MM.1S (cell line): Measurements from ENCODE around the gene PATL2.
"Not testable (repeated sequence)": the region's sequence is repeated elsewhere in the genome, so short reads cannot be mapped to it uniquely, and the experiment has no call there.

Source experiments
- DNase-seq: peaks from one replicate; pipeline ENCODE4 v3.0.0-alpha.2; 2015
- H2AFZ ChIP-seq: fragments of 300-600 bp; sonication (generic); 2 replicates; pipeline ENCODE4 v1.6.0; 2016; ENCODE audit warnings: antibody characterized with exemption, low read length
- H3F3A ChIP-seq: fragments of 300-600 bp; sonication (generic); 2 replicates; pipeline ENCODE4 v1.6.1; 2016; ENCODE audit warnings: mild to moderate bottlenecking, antibody characterized with exemption, low read length, moderate library complexity, mixed read lengths; ENCODE audit not compliant: insufficient read depth
- H3K27ac ChIP-seq: fragments of 300-600 bp; sonication (generic); 2 replicates; pipeline ENCODE4 v1.5.1; 2016; ENCODE audit warnings: mild to moderate bottlenecking, low read length
- H3K27me3 ChIP-seq: fragments of 300-600 bp; sonication (generic); replicated peaks from 2 replicates; pipeline ENCODE4 v1.6.0; 2016; ENCODE audit warnings: low read length; ENCODE audit not compliant: insufficient read depth
- H3K36me3 ChIP-seq: fragments of 300-600 bp; sonication (generic); replicated peaks from 2 replicates; pipeline ENCODE4 v1.6.1; 2016; ENCODE audit warnings: mild to moderate bottlenecking, low read length, mixed read lengths; ENCODE audit not compliant: insufficient read depth
- H3K4me1 ChIP-seq: fragments of 300-600 bp; sonication (generic); 2 replicates; pipeline ENCODE4 v1.6.1; 2016; ENCODE audit warnings: low read length, mixed read lengths
- H3K4me2 ChIP-seq: fragments of 300-600 bp; sonication (generic); 2 replicates; pipeline ENCODE4 v1.6.0; 2016; ENCODE audit warnings: low read depth, low read length
- H3K4me3 ChIP-seq: fragments of 300-600 bp; sonication (generic); 2 replicates; pipeline ENCODE4 v1.5.1; 2016; ENCODE audit warnings: low read length, mixed read lengths
- H3K79me2 ChIP-seq: fragments of 300-600 bp; sonication (generic); 2 replicates; pipeline ENCODE4 v1.6.1; 2016; ENCODE audit warnings: mixed run types, low read length, mixed read lengths
- H3K9ac ChIP-seq: fragments of 300-600 bp; sonication (generic); 2 replicates; pipeline ENCODE4 v1.6.1; 2016; ENCODE audit warnings: low read length, mixed read lengths
- H3K9me2 ChIP-seq: fragments of 300-600 bp; sonication (generic); replicated peaks from 2 replicates; pipeline ENCODE4 v1.6.1; 2016; ENCODE audit warnings: mild to moderate bottlenecking, low read length, mixed read lengths; ENCODE audit not compliant: insufficient read depth
- H3K9me3 ChIP-seq: fragments of 300-600 bp; sonication (generic); replicated peaks from 2 replicates; pipeline ENCODE4 v1.6.1; 2016; ENCODE audit warnings: mild to moderate bottlenecking, low read length, mixed read lengths; ENCODE audit not compliant: insufficient read depth
- H4K20me1 ChIP-seq: fragments of 300-600 bp; sonication (generic); 2 replicates; pipeline ENCODE4 v1.6.1; 2016; ENCODE audit warnings: mild to moderate bottlenecking, low read length, moderate library complexity, mixed read lengths; ENCODE audit not compliant: insufficient read depth
- CTCF ChIP-seq: fragments of 300-600 bp; sonication (generic); IDR thresholded peaks from 2 replicates; pipeline ENCODE4 v1.5.1; 2016; ENCODE audit warnings: antibody characterized with exemption, low read length, mixed read lengths
- EZH2 ChIP-seq: fragments of 300-600 bp; sonication (generic); optimal IDR thresholded peaks from 2 replicates; pipeline ENCODE3; 2017; ENCODE audit warnings: low read depth, mild to moderate bottlenecking, antibody characterized with exemption, low read length, mixed read lengths
- EZH2phosphoT487 ChIP-seq: fragments of 300-600 bp; sonication (generic); IDR thresholded peaks from 2 replicates; pipeline ENCODE4 v1.6.1; 2018; ENCODE audit warnings: antibody characterized with exemption, low read length

Gene PATL2

GRCh38 chr15:44633603-44634002 is 77.5 kb downstream of the PATL2 start:
- 0 out of 2 replicates have a peak, but pooled peaks cover 3% of the 10 kb centered on the region for H3K36me3 ChIP-seq
- H3K4me3 ChIP-seq, result no peak overlapping the region
- H2AFZ ChIP-seq, result no peak overlapping the region
- no peak overlapping the region for H3K9ac ChIP-seq
- no peaks in the 10 kb centered on the region for H3K9me3 ChIP-seq
- DNase-seq, result no peak
- H3F3A ChIP-seq, result no peaks in the 10 kb centered on the region
- no peaks in the 10 kb centered on the region for H3K27me3 ChIP-seq
- no peak overlapping the region for H3K4me2 ChIP-seq
- no peaks in the 10 kb centered on the region; the same call in 1 of the 2 replicates for H4K20me1 ChIP-seq
- H3K79me2 ChIP-seq, result no peaks in the 10 kb centered on the region
- no peaks in the 10 kb centered on the region for H3K4me1 ChIP-seq
- TF ChIP-seq EZH2phosphoT487, result no peak
- H3K9me2 ChIP-seq, result no peaks in the 10 kb centered on the region
- H3K27ac ChIP-seq, result no peak overlapping the region

- not testable (repeated sequence) for H3K36me3 ChIP-seq, H3K9me2 ChIP-seq, H3K9ac ChIP-seq, H3K4me3 ChIP-seq, DNase-seq, H3K27me3 ChIP-seq, H2AFZ ChIP-seq, H3K27ac ChIP-seq, H4K20me1 ChIP-seq, H3F3A ChIP-seq, H3K4me2 ChIP-seq, H3K79me2 ChIP-seq, H3K4me1 ChIP-seq, H3K9me3 ChIP-seq
These were observed 85.8 kb downstream of the PATL2 start for GRCh38 chr15:44625286-44625685.

GRCh38 chr15:44623178-44623577 is 87.9 kb downstream of the PATL2 start:
- no peaks in the 10 kb centered on the region for H3F3A ChIP-seq
- no peak for DNase-seq
- H3K4me3 ChIP-seq, result no peak overlapping the region
- no peaks in the 10 kb centered on the region for H4K20me1 ChIP-seq
- no peaks in the 10 kb centered on the region for H3K79me2 ChIP-seq
- peaks cover 3% of the 10 kb centered on the region; the same call in 1 of the 2 replicates for H3K36me3 ChIP-seq
- H2AFZ ChIP-seq, result no peak overlapping the region
- no peak for TF ChIP-seq EZH2phosphoT487
- TF ChIP-seq EZH2, result no peak
- TF ChIP-seq CTCF, result no peak
- no peaks in the 10 kb centered on the region for H3K9me2 ChIP-seq
- no peak overlapping the region for H3K27ac ChIP-seq
- H3K9ac ChIP-seq, result no peak overlapping the region
- H3K27me3 ChIP-seq, result no peaks in the 10 kb centered on the region
- H3K4me1 ChIP-seq, result no peaks in the 10 kb centered on the region
- no peak overlapping the region for H3K4me2 ChIP-seq
- H3K9me3 ChIP-seq, result no peaks in the 10 kb centered on the region

- H3K4me3 ChIP-seq, result no peak overlapping the region
- no peaks in the 10 kb centered on the region for H3K79me2 ChIP-seq
- H4K20me1 ChIP-seq, result no peaks in the 10 kb centered on the region
- peaks cover 4% of the 10 kb centered on the region; the same call in 1 of the 2 replicates for H3K36me3 ChIP-seq
- H3K4me2 ChIP-seq, result no peak overlapping the region
- H3K27ac ChIP-seq, result no peak overlapping the region
- H3K9ac ChIP-seq, result no peak overlapping the region
- H3K4me1 ChIP-seq, result no peaks in the 10 kb centered on the region
- no peak for DNase-seq
- no peak for TF ChIP-seq EZH2
- TF ChIP-seq EZH2phosphoT487, result no peak
- no peak for TF ChIP-seq CTCF
- H3K9me2 ChIP-seq, result no peaks in the 10 kb centered on the region
- no peak overlapping the region for H2AFZ ChIP-seq
- H3F3A ChIP-seq, result no peaks in the 10 kb centered on the region
- H3K9me3 ChIP-seq, result no peaks in the 10 kb centered on the region
- no peaks in the 10 kb centered on the region for H3K27me3 ChIP-seq
These were observed 91.0 kb downstream of the PATL2 start for GRCh38 chr15:44620081-44620480.
